GM19468 (cell line): ENCODE results near the gene RTN4R.

Source experiments
- ATAC-seq: cut with Tn5 transposase; IDR thresholded peaks from one replicate; pipeline ENCODE4 v1.9.1; 2021; ENCODE audit warnings: mild to moderate bottlenecking, moderate library complexity, moderate number of reproducible peaks; ENCODE audit not compliant: unreplicated experiment; ENCODE audit errors: extremely low read depth

RTN4R gene

DNA sequence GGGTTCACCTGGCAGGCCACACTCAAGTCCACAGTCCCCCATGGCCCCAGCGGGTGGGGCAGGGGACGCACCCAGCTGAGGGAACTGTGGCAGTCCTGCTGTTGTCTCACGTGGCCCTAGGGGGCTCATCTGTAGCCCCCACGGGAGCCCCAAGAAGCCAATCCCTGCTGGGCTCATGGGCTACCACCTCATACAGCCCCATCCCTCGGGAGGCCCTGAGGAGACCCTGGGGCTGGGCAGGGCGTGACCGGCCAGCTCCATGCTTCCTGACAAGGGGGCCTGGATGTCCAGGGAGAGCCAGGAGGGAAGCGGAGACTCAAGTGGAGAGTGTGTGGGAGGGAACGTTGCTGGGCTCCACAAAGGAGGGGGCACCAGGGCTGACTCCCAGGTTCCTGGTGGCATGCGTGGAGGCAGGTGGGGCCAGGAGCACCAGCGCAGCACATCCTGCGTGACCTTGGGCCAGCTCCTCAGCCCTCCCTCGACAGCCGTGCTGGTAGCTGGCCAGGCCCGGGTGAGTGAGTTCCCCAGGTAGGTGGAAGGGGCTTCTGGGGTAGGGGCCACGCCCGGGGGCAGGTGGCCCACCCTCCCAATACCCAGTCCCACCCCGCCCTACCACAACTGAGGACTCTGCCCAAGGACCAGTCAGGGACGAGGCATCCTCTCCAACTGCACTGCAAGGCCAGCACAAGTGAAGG lies 7.9 kb downstream of the RTN4R start:
- ATAC-seq = no peak

DNA sequence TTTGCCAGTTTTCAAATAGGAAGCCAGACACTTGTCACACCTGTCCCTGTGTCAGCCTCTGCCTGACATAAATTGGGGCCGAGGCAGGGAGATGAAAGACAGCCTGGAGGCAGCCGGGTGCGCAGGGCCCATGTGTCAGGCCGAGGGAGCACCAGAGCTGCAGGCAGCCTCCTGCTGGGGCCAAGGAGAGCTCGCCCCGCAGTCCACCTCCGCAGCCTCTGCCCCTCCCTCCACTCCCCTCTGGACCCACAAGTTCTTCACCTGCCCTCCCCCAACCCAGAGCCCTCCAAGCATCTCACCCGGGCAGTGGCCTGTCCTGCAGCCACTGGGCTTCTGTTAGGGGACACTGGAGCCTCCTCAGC lies 8.8 kb downstream of the RTN4R start:
- ATAC-seq = no peak

DNA sequence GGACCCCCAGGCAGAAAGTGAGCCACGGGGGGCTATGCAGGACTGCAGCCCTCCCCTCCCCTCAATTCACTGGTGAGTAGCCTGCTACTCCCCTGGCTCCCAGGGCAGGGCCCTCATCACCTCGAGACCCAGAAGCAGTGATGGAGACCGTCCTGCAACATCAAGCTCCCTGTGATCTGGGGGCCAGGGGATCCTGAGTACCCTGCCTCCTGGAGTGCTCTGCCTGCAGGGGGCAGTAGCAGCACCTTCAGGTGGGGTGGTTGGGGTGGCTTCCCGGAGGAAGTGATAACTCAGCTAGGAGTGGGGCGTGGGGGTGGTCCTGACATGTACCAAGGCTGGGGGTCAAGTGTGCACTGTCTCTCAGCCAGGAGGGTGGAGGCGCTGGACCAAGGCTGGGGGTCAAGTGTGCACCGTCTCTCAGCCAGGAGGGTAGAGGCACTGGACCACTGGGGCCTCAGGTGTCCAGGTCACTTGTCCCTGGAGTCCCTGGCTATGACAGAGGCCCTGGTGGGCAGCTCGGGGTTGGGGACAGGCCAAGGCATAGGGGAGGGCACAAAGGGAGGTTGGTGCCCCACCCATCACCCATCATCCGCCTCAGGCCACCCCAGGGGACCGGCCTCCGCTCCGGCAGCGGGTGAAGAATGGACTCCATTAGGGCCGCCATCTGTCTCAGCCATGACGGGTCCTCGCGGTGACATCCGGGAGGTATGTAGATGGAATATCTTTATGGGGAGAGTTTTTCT lies 9.4 kb downstream of the RTN4R start:
- ATAC-seq = no peak

DNA sequence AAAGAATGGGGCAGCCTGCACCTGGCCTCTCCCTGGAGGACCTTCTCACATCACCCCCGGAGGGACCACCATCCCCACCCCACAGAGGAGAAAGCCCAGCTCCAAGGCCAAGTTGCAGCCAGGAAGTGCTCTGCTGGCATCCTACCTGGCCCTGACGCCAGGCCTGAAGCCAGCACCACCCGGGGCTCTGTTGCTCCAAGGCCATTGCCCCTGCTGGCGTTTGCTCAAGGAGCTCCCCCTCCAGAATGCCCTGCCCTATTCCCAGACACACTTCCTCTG lies 10.2 kb downstream of the RTN4R start:
- ATAC-seq = no peak

DNA sequence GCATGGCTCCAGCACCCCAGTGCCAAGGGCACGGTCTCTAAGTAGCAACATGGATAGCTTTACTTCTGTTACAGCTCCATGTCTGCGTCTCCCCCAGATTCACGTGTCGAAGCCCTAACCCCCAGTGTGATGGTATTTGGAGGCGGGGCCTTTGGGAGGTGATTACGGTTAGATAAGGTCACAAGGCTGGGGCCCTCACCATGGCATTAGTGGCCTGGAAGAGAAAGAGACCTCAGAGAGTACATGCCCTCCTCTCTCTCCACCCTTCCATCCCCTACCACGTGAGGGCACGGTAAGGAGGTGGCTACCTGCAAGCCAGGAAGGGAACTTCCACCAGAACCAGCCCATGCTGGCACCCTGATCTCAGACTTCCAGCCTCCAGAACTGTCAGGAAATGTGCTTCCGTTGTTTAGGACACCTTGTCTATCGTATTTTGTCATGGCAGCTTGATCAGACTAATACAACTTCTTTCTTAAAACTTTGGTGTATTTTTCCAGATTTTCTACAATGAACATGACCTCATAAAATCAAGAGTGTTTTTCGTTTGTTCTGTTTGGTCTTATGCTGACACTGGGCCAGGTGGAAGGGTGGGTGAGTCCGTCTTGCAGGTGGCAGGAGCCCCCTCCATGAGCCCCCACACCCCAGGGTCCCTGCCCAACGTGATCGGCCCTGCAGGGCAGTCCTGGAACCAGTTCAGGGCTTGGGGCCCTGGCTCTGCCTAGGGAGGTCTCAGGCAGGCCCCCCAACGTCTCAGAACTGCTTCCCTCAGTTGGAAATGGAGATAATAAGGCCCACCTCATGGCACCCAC lies 10.7 kb downstream of the RTN4R start:
- no peak for ATAC-seq

DNA sequence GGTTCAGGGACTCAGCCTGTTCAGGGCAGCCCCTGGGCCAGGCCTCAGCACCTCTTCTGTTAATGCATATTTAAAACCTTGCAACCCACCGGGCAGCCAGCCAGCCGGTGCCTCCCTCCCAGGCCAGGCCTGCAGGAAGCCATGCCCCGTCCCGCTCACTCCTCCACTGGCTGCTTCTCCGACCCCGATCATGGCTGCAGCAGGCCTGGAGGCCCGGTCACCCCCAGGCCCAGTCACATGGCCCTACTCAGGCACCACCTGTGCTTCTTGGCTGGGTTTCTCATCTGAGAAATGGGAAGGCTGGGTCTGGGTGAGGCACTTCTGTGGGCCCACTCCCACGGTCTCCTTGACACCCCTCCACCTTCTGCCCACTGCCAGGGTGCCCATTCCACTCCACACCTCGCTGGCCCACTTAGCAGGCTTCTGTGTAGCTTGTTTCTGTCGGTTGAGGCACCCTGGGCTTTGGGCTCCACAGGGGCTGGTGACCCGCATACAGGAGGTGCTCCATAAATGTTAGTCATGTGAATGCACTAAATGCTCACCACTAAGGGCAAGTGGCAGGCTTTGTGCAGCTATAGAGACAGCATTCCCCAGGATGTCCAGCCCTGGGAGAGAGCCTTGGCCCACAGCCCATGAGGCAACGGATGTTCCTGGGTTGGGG lies 11.4 kb downstream of the RTN4R start:
- no peak for ATAC-seq

DNA sequence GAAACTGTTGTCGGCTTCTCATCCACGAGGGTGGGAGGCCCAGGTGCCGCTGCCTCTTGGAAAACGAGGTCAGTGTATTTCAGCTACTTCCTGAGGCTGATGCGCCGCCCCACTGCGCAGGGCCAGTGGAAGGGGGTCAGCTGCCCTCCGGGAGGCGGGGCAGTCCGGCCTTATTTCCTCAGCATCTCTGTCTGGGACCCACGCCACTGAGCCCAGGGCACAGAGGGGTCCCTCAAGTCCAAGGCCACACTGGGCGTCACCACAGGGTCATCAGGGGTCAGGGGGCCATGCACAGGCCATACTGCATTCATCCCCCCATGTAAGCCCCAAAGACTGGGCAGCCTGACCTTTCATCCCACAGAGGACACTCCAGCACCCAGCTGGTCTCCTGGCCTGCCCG lies 12.1 kb downstream of the RTN4R start:
- ATAC-seq = no peak

DNA sequence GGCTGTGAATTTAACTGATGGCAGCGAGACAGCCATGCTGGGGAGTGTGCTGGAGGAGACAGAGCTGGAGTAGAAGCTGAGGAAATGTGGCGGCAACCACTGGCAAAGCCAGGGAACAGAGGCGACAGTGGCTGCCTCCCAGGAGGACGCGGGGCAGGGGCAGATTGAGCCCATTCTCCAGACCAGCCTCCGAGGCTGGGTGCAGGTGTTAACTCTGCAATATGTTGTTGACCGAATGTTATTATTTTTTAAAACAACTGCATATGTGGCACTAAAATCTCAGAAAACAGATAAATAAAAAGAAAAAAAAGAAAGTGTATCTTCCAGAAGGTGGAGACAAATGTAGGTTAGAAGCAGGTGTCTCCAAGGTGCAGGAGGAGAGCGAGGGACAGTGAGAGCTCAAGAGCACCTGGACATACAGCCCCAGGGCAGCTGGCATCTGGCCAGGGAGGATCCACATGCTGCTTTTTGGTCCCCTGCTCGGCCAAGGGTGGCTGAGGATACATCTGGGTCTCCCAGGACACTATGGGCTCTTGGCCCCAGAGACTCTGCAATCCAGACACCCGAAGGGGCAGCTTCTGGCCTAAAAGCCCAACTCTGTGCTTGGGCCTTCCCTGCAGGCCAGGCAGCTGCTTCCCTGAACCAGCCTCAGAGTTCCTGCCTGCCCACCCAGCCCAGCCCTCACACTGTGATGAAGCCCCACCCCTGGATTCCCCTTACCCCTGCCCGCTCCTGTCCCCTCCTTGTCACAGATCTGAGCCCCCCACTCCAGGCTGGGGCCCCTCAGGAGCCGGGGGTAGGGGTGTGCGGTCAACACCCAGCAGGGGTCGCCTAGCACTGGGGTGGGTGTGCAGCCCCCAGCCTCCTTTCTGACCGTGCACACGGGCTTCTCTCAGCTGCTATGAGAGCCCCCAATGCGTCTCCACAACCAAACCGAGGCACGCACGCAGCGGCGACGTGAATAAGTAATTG lies 12.9 kb downstream of the RTN4R start:
- ATAC-seq = no peak

DNA sequence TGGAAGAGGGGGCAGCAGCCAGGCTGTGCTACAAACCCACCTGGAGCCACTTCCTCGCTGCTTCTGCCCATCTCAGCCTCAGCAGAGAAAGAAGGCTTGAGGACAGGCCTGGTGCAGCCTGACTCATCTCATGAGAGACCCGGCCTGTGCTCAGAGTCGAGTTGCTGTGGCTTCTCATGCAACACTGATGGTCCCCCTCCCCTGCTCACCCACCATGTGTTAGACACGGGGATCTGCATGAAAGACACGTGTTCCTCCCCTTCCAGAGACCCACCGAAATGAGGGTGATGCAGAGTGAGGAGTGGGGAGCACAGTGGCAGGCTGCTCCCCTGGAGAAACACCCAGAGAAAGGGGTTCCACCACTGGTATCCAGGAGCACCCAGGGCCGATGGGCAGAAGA lies 15.0 kb downstream of the RTN4R start:
- no peak for ATAC-seq

DNA sequence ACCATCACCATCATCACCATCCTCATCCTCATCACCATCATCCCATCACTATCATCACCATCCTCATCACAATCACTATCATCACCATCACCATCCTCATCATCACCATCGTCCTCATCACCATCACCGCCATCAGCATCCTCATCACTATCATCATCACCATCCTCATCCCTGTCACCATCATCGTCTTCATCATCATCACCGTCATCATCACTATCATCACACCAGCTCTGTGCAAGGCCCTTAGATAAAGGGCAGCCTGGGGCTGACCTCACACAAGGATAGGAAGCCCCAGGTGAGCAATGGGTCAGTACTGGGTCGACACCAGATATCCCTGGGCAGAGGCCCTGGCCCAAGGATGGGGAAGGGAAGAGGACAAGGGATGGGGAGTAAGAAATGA lies 16.1 kb downstream of the RTN4R start:
- ATAC-seq = no peak

DNA sequence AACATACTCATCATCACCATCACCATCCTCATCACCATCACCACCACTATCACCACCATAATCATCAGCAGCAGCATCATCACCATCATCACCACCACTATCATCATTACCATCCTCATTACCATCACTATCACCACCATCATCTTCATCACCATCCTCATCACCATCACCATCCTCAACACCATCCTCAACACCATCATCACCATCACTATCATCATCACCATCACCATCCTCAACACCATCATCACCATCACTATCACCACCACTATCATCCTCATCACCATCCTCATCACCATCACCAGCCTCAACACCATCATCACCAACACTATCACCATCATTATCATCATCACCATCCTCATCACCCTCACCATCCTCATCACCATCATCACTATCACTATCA lies 16.6 kb downstream of the RTN4R start:
- ATAC-seq = no peak

DNA sequence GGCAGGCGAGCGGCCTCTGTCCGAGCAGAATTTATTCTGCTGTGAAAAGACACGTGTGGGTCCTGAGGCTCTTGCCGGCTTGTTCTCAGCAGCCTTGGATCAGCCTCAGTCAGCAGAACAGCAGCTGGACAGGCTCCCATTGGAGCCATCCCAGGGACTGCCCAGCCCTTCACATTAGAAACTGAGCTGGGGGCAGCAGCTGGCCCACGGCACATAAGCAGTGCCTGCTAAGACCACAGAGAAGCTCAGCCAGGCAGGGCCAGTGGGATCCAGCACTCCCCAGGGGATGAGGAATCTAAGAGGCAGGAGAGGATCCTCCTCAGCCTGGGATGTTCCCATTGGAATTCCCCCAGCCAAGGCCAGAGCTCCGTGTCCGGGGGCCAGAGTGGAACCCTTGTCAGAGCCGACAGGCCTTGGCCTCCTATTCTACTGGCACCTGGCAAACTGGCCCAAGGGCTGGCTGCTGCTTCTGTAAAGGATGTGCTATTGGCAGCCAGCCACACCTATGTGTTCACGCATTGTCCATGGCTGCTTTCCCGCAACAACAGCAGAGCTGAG lies 18.2 kb downstream of the RTN4R start:
- no peak for ATAC-seq

DNA sequence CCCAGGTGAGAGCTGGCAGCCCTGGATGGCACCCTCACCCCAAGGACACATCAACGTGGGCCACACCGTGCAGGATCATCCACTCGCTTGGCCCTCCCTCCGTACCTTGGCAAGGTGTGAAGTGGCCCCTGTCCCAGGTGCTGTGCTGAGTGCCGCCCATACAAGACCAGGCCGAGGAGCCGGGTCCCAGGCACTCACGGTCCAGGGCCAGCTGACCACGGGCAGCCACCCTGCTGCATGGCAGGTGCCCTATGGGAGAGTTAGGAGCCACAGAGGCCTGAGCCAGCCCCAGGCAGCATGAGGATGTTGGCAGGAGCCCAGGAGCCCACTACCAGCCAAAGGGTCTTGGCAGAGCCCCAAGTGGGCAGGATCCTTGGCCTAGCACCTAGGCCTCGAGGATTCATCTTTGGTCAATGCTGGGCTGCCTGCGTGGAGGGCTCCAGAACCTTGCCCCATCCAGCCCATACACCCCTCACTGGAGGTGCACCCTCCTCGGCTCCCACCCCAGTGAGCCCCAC lies 19.6 kb downstream of the RTN4R start:
- ATAC-seq = no peak

DNA sequence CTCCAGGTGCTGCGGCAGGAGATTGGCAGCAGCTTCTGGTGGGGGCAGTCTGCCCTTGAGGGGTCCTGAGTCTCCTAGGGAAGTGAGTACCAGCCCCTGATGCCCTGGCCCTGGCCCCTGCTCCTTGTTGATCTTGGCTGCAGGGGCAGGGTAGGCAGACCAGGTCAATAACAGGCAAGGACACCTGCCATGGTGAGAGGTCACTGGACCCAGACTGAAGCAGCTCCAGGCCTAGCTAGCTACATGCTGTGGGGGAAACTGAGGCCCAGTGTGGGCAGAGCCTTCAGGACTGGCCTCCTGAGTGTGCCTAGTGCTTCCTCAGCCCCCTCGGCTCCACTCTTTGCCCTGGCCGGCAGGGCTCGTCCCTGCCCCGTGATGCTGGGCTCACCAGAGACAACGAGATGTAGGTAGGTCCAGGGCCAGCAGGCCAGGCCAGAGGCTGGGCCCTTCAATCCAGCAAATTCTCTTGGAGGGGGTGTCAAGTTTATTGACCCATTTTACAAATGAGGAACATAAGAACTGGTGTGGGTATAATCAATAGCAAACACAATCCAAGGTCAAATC lies 20.4 kb downstream of the RTN4R start:
- no peak for ATAC-seq

DNA sequence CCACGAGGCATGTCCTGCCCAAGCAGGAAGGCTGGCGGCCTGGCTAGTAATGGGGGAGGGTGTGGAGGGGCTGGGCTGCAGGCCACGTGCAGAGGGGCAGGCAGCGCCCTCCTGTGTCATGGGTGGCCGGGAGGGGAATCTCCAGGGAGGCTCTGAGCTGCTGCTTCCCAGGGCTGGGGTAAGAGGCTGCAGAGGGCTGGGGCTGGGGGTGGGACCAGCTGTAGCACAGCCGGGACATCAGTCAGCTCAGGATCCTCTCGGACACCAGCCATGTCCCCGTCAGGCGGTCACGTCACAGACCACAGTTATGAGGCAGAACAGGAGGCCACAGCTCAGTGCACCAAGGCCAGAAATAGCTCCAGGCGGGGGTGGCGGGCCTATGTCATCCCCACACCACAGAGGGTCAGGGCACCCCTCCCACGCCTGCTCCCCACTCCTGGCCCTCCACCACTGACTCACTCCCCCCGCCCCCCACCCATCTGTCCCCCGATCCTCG lies 21.1 kb downstream of the RTN4R start:
- ATAC-seq = no peak

DNA sequence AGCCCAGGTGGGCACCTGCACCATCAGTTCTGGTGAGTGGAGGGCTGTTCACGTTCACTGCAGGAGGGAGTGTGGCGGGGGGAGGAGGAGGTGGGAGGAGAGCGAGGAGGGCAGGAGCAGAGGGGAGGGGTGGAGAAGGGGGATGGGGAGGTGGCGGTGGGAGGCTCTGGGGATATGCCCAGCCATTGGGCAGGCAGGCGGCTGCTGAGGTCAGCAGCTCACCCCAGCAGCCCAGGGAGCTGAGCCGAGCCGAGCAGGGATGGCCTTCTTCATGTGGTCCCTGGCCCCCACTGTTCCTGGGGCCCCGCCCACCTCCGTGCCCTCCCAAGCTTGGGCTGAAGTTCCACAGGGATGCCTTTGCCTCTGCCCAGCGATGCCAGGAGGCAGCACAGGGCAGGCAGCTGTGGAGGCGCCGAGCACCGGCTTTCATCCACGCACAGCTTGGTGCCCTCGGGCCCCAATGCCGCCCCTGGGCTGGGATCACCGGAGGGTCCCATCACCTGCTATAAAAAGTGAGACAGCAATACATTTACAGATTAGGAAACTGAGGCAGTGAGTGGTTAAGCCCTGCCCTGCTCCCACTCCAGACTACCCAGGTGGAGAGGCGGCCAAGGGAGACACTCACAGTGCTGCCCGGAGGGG lies 21.6 kb downstream of the RTN4R start:
- ATAC-seq = no peak

DNA sequence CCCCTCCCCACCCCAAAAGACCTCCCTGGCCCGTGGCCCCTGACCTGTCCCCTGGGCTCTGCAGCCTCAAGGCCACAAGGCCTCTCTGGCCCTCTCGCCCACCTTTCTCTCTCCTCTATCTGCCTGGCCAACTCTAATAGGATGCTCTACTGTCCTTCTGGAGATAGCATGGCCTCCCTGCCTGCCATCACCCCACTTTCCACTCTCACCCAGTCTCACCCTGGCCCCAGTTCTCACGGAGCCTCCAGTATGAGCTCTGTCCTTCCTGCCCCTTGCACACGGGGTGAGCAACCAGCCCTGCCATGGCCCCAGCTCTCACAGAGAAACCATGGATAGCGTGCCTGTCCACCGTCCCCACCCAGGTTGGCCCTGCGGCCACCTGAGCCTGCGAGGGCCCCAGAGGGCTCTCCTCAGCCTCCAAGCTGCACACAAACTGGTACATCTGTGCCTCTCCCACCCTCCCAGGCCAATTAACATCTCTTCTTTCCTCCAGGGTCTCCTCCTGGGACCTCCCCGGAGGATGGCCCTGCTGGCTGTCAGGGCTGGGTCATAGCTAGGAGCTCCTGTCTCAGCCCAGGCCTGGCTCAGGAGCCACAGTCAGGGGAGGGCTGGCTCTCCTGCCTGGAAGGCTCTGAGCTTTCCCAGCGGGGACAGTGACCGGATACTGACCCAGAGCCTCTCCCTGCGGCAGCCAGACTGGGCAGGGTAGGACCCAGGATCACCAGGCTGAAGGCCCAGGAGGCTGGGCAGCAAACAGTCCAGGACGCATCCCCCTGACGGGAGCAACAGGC lies 22.3 kb downstream of the RTN4R start:
- ATAC-seq = no peak
